Measurements from ENCODE around the gene PDZD2. TPM values are rescaled to one million over a fixed set of nuclear protein-coding genes. Genes with fewer than 3 reads are reported as not detected.

PDZD2 gene
- polyA plus RNA-seq, 1 donor from 2014 or later: 3.1 TPM

DNA sequence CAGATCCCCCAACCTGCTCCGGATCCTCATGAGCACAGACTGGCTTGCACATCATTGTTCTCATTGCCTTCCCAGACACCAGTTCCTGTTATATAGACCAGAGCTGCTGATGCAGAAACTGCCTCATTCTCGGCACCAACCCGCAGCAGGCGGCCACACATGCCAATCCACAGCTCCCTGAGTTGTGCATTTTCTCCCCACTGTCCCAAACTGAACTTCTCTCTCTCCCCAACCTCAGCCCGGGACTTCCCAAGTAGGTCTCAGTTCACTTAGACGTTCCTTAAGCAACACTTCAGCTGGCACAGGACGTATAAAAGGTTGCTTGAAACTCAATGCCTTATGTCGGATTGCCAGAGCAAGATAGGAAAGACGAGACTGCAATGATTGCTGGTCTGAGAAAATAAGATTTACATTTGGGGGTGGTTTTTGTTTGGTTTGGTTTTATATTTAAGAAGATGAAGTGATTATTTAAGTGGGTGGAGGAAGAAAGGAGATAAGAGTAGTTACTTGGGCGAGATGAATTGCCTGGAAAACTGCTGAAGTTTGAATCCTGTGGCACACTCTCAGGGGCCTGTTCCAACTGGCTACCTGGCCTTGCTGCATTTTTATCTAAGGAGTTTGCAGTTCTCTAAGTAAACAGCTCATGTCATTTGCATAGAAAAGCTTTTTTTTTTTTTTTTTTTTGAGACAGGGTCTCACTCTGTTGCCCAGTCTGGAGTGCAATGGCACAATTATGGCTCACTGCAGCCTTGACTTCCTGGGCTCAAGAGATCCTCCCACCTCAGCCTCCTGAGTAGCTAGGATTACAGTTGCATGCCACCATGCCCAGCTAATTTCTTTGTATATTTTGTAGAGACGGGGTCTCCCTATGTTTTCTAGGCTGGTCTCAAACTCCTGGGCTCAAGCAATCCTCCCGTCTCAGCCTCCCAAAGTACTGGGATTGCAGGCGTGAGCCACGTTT is 379.8 kb downstream of the PDZD2 start:
- TF ChIP-seq, protein P1, sequence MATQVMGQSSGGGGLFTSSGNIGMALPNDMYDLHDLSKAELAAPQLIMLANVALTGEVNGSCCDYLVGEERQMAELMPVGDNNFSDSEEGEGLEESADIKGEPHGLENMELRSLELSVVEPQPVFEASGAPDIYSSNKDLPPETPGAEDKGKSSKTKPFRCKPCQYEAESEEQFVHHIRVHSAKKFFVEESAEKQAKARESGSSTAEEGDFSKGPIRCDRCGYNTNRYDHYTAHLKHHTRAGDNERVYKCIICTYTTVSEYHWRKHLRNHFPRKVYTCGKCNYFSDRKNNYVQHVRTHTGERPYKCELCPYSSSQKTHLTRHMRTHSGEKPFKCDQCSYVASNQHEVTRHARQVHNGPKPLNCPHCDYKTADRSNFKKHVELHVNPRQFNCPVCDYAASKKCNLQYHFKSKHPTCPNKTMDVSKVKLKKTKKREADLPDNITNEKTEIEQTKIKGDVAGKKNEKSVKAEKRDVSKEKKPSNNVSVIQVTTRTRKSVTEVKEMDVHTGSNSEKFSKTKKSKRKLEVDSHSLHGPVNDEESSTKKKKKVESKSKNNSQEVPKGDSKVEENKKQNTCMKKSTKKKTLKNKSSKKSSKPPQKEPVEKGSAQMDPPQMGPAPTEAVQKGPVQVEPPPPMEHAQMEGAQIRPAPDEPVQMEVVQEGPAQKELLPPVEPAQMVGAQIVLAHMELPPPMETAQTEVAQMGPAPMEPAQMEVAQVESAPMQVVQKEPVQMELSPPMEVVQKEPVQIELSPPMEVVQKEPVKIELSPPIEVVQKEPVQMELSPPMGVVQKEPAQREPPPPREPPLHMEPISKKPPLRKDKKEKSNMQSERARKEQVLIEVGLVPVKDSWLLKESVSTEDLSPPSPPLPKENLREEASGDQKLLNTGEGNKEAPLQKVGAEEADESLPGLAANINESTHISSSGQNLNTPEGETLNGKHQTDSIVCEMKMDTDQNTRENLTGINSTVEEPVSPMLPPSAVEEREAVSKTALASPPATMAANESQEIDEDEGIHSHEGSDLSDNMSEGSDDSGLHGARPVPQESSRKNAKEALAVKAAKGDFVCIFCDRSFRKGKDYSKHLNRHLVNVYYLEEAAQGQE (IDR thresholded peaks at IDR 0.05; ENCODE audit: borderline replicate concordance): no peak
- no peak for TF ChIP-seq EZH2 (IDR thresholded peaks at IDR 0.05; ENCODE audit: borderline replicate concordance, insufficient read depth, low read length, poor library complexity, severe bottlenecking)
- TF ChIP-seq, protein P2, sequence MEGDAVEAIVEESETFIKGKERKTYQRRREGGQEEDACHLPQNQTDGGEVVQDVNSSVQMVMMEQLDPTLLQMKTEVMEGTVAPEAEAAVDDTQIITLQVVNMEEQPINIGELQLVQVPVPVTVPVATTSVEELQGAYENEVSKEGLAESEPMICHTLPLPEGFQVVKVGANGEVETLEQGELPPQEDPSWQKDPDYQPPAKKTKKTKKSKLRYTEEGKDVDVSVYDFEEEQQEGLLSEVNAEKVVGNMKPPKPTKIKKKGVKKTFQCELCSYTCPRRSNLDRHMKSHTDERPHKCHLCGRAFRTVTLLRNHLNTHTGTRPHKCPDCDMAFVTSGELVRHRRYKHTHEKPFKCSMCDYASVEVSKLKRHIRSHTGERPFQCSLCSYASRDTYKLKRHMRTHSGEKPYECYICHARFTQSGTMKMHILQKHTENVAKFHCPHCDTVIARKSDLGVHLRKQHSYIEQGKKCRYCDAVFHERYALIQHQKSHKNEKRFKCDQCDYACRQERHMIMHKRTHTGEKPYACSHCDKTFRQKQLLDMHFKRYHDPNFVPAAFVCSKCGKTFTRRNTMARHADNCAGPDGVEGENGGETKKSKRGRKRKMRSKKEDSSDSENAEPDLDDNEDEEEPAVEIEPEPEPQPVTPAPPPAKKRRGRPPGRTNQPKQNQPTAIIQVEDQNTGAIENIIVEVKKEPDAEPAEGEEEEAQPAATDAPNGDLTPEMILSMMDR (IDR thresholded peaks at IDR 0.05; ENCODE audit: poor library complexity, severe bottlenecking): no peak
- TF ChIP-seq EP300 (conservative IDR thresholded peaks at IDR 0.05; ENCODE audit: poor library complexity, severe bottlenecking): no peak
- TF ChIP-seq RAD21 (conservative IDR thresholded peaks at IDR 0.05): no peak
- TF ChIP-seq SMC3 (conservative IDR thresholded peaks at IDR 0.05; ENCODE audit: poor library complexity): no peak
- TF ChIP-seq POLR2AphosphoS5 (IDR thresholded peaks at IDR 0.05): no peak
- no peak for TF ChIP-seq MXI1 (conservative IDR thresholded peaks at IDR 0.05; ENCODE audit: poor library complexity, severe bottlenecking)
- no peaks in the 10 kb centered on the region for H3K9me3 ChIP-seq (ENCODE audit: low read length)
- H3K27ac ChIP-seq (ENCODE audit: low read length): no peak overlapping the region
- no peaks in the 10 kb centered on the region for H3K27me3 ChIP-seq (ENCODE audit: insufficient read depth, low read depth, low read length)
- H3K4me3 ChIP-seq (ENCODE audit: low read length): no peak overlapping the region
- no peak overlapping the region for H3K9ac ChIP-seq (ENCODE audit: low read length)
- H3K36me3 ChIP-seq (ENCODE audit: insufficient read depth, low read length): no peaks in the 10 kb centered on the region
- H2AFZ ChIP-seq (ENCODE audit: low read depth, low read length): no peak overlapping the region
- H3K9me2 ChIP-seq (ENCODE audit: insufficient read depth, low read length): no peaks in the 10 kb centered on the region
- no peaks in the 10 kb centered on the region for H3F3A ChIP-seq (ENCODE audit: insufficient read depth, low read length, poor library complexity, severe bottlenecking)
- no peaks in the 10 kb centered on the region for H3K79me2 ChIP-seq (replicated peaks; ENCODE audit: insufficient read depth, low read length)
- no peak overlapping the region for H3K4me2 ChIP-seq (ENCODE audit: low read length)
- H4K20me1 ChIP-seq (ENCODE audit: insufficient read depth): no peaks in the 10 kb centered on the region

DNA sequence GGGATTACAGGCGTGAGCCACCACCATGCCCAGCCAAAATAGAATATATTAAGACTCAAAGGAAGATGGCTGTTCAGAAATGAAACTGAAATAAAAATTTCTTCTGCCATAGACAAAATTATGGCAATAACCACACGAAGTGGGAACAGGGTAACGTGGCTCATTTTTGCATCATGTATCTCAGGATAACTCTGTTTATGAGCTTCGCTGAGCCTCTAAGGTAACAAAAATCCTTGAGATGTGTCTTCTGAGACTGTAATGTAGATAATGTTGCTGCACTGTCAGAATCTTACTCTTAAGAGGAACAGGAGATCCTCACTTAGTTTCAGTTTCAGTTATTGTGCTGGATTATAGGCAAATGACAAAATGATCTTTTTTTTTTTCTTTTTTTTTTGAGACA is 381.3 kb downstream of the PDZD2 start:
- no peaks in the 10 kb centered on the region for H3K9me3 ChIP-seq (ENCODE audit: low read length)
- TF ChIP-seq POLR2AphosphoS5 (IDR thresholded peaks at IDR 0.05) (no peak), EP300 (conservative IDR thresholded peaks at IDR 0.05; ENCODE audit: poor library complexity, severe bottlenecking) (no peak)
- H3K36me3 ChIP-seq (ENCODE audit: insufficient read depth, low read length): no peaks in the 10 kb centered on the region
- H2AFZ ChIP-seq (ENCODE audit: low read depth, low read length): no peak overlapping the region
- H3K4me3 ChIP-seq (ENCODE audit: low read length): no peak overlapping the region
- no peak overlapping the region for H3K27ac ChIP-seq (ENCODE audit: low read length)
- H3K79me2 ChIP-seq (replicated peaks; ENCODE audit: insufficient read depth, low read length): no peaks in the 10 kb centered on the region
- no peaks in the 10 kb centered on the region for H4K20me1 ChIP-seq (ENCODE audit: insufficient read depth)
- no peaks in the 10 kb centered on the region for H3K9me2 ChIP-seq (ENCODE audit: insufficient read depth, low read length)
- no peak overlapping the region for H3K4me2 ChIP-seq (ENCODE audit: low read length)
- no peaks in the 10 kb centered on the region for H3F3A ChIP-seq (ENCODE audit: insufficient read depth, low read length, poor library complexity, severe bottlenecking)
- no peak overlapping the region for H3K9ac ChIP-seq (ENCODE audit: low read length)
- no peaks in the 10 kb centered on the region for H3K27me3 ChIP-seq (ENCODE audit: insufficient read depth, low read depth, low read length)
